ENCODE data around the gene S1PR3.

Gene S1PR3

GRCh38 chr9:88993871-88994460, 2.7 kb downstream of the S1PR3 start:
- no peak for DNase-seq

GRCh38 chr9:88994469-88995199, 3.4 kb downstream of the S1PR3 start:
- DNase-seq = no peak

GRCh38 chr9:88995200-88995577, 3.9 kb downstream of the S1PR3 start:
- DNase-seq = no peak

- DNase-seq = no peak
These were observed 4.4 kb downstream of the S1PR3 start for GRCh38 chr9:88995627-88996026.

GRCh38 chr9:88996046-88996920, 5.0 kb downstream of the S1PR3 start:
- DNase-seq = no peak

GRCh38 chr9:88996921-88997235, 5.6 kb downstream of the S1PR3 start:
- no peak for DNase-seq

GRCh38 chr9:88997646-88998045, 6.4 kb downstream of the S1PR3 start:
- DNase-seq = no peak

- no peak for DNase-seq
These were observed 7.2 kb downstream of the S1PR3 start for GRCh38 chr9:88998503-88998902.

- no peak for DNase-seq
These were observed 7.6 kb downstream of the S1PR3 start for GRCh38 chr9:88998911-88999310.

GRCh38 chr9:89000371-89000781, 9.1 kb downstream of the S1PR3 start:
- no peak for DNase-seq

- peak; percentile 88 for DNase-seq
These were observed 10.0 kb downstream of the S1PR3 start for GRCh38 chr9:89000973-89001916.

GRCh38 chr9:89001917-89002540, 10.8 kb downstream of the S1PR3 start:
- no peak for DNase-seq

GRCh38 chr9:89002987-89003386, 11.7 kb downstream of the S1PR3 start:
- no peak for DNase-seq

- DNase-seq = no peak
These were observed 14.1 kb downstream of the S1PR3 start for GRCh38 chr9:89005323-89005722.

- DNase-seq = no peak
These were observed 15.0 kb downstream of the S1PR3 start for GRCh38 chr9:89006267-89006666.

GRCh38 chr9:89006996-89007967, 16.0 kb downstream of the S1PR3 start:
- DNase-seq = no peak

GRCh38 chr9:89008055-89008743, 16.9 kb downstream of the S1PR3 start:
- no peak for DNase-seq

GRCh38 chr9:89008744-89009545, 17.7 kb downstream of the S1PR3 start:
- DNase-seq = no peak

GRCh38 chr9:89009546-89009840, 18.2 kb downstream of the S1PR3 start:
- DNase-seq = no peak

GRCh38 chr9:89010056-89010455, 18.8 kb downstream of the S1PR3 start:
- DNase-seq = no peak

All from NCI-H82 (cell line).